ENCODE data around the gene GAS5.
"Not testable (repeated sequence)": the region's sequence is repeated elsewhere in the genome, so short reads cannot be mapped to it uniquely, and the experiment has no call there.

GAS5 gene

GRCh38 chr1:173868266-173869020 lies 654 bp upstream of the GAS5 start, which contains the start of gene ZBTB37:
TSS of gene ZBTB37 (plus strand) at chr1:173868380. CDS start at chr1:173870226, 1,846 bp downstream.
- peak; percentile 47 for DNase-seq

DNA sequence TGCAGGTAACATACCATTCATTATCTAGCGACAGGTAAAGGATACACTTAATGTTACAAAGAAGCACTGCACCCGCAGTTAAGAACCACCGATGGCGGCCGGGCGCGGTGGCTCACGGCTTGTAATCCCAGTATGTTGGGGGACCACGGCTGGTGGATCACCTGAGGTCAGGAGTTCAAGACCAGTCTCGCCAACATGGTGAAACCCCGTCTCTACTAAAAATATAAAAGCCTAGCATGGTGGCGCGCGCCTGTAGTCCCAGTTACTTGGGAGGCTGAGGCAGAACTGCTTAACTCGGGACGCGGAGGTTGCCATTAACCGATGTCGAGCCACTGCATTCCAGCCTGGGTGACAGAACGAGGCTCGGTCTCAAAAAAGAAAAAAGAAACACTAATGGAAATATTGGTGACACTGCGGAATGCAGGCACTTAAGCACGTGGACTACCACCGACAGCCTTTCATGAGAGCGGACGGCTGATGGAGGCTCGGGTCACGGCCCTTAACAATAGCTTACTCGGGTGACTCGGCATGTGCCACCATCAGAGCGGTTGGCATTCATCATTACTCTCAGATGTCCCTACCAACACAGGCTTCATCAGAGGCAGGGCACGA lies 542 bp downstream of the GAS5 start:
- no peak for DNase-seq

GRCh38 chr1:173866413-173867115 lies 1.2 kb downstream of the GAS5 start:
- no peak for DNase-seq

- no peak for DNase-seq
These were observed 2.2 kb downstream of the GAS5 start for GRCh38 chr1:173865468-173866164.

DNA sequence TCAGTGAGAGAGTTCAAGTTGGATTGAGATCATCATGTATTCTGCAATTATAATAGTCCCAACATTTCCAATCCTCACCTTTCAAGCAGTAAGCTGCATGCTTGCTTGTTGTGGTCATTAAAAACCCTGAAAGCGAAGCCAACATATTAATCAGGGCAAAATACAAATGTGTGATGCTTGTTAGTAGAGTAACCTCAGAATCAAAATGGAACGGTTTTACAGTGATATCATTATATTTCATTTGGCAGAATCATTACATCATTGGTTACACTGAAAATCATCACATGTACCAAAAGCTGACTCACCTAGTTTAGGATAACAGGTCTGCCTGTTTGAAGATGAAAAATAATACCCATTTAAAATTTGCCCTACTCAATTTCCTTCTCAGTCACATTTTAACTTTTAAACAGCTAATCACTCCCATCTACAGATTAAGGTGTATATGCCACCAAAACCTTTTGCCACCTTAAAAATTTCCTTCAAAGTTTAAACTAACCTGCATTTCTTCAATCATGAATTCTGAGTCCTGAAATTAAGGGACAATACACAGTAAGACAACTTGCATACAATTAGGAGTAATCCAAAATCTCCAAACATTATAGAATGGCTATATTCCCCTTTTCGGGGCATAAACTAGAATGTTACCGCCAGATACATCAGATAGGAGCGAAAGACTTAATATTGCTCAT lies 3.5 kb downstream of the GAS5 start:
- no peak for DNase-seq

DNA sequence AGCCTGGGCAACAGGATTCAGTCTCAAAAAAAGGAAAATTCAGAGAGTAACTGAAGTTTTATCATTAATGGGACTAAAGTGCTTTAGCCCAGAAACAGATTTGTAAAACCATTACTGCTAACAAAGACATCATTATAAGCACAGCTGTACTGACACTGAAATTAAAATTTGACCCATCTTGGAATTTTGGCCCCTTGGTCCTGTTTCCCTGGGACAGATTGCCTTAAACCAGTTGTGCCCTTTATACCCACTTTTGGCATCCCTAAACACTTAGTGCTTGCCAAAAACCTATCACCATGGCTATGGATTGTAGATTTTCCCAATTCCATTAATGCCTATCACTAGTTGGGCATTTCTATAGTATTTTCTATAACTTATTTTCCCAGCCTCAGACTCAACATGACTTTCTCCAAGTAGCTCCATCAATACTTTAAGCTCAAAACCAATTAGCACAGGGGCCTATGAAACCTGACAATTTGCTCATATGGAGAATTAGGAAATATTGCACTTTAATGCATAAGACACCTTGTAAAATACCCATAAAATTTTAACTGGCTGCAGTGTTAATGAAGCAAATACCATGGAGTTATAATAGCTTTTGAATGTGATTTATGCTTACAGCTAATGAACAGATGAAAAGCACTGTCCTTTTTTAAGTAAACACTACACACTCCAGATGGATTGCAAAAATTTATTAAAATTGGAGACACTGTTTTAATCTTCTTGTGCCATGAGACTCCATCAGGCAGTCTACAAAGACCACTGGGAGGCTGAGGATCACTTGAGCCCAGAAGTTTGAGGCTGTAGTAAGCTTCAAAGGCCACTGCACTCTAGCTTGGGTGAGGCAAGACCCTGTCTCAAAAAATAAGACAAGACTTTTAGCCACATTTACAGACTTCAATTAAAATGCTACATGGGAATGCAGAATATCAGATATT lies 4.3 kb downstream of the GAS5 start:
- no peak for DNase-seq

DNA sequence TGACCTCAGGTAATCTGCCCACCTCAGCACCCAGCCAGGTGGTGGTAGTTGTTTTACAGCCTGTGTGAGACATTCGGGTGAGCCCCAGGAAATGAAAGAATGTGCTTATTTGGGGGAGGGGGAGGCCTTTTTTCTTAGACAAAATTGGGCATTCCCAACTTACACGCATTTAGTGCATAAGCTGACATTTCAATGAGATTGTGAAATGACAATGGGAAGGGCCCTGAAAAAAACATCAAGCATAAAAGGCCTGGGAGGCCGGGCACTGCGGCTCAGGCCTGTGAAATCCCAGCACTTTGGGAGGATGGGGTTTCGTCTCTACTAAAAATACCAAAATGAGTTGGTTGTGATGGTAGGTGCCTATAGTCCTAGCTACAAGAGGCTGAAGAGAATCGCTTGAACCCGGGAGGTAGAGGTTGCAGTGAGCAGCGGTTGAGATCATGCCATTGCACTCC lies 5.0 kb downstream of the GAS5 start:
- no peak for DNase-seq

DNA sequence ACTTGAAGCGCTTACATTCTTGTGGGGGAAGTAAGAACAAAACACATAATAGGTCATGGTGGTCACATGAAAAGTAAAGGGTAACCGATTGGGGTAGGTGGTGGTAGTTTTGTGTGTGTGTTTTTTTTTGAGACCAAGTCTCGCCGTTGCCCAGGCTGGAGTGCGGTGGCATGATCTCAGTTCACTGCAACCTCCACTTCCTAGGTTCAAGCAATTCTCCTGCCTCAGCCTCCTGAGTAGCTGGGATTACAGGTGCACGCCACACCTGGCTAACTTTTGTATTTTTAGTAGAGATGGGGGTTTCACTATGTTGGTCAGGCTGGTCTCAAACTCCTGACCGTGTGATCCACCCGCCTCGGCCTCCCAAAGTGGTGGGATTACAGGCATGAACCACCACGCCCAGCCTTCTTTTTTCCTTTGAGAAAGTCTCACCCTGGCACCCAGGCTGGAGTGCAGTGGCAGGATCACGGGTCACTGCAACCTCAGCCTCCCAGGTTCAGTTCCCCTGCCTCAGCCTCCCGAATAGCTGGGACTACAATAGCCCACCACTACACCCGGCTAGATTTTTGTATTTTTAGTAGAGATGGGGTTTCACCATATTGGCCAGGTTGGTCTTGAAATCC lies 5.5 kb downstream of the GAS5 start:
- DNase-seq: not testable (repeated sequence)

DNA sequence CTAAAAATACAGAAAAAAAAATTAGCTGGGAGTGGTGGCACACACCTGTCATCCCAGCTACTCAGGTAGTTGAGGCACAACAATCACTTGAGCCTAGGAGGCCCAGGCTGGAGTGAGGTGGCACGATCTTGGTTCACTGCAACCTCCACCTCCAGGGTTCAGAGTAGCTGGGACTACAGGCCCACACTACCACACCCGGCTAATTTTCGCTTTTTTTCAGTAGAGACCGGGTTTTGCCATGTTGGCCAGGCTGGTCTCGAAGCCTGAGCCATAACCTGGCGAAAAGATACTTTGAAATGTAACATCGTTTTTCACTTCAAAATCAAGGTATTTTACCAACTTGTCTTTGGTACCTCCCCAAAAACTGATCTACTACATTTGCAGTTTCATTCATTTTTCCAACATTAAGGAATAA lies 6.1 kb downstream of the GAS5 start:
- no peak for DNase-seq

DNA sequence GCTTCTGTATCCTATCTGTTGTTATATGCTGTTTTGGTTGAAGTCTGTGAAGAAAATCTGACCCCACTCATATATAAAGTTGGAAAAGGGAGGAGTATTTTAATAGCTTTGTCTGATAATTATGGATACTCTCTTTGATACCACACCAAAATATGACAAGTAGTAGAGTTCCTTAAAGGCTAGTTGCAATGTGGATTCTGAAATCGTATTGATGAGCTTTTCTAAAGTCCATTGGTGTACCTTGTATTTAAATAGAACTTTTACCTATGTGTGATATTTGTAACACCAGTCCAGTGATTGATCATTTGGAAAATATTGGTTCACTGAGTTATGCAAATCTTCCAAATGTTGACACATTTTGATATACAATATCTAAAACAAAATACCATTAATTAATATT lies 7.7 kb downstream of the GAS5 start:
- DNase-seq: no peak

DNA sequence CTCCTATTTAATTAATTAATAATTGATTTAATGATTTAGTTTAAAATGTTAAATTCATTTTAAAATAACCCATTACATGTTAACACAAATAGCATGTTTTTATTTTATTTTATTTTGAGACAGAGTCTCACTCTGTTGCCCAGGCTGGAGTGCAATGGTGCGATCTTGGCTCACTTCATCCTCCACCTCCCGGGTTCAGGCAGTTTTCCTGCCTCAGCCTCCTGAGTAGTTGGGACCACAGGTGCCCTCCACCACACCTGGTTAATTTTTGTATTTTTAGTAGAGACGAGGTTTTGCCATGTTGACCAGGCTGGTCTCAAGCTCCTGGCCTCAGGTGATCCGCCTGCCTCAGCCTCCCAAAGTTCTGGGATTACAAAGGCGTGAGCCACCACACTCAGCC lies 8.2 kb downstream of the GAS5 start:
- DNase-seq: not testable (repeated sequence)

DNA sequence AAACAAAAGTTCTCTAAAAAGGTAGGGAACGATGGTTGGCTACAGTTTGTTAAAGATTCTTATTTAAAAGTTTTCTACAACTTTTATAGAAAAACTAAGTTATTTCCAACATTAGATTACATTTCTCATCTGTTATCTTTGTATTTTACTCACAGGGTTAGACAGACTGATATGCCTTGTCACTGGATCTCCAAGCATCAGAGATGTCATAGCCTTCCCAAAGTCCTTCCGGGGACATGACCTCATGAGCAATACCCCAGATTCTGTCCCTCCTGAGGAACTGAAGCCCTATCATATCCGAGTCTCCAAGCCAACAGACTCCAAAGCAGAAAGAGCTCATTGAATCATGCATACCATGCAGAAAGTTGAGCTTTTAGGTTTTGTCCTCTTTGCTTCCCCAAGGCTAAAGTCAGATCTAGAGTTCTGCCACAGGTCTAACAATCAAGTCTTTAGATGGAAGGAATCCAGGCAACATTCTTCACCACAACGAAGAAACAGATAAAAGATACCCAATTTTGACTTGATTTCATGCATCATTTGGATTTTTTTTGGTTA lies 10.3 kb downstream of the GAS5 start:
- DNase-seq: no peak

DNA sequence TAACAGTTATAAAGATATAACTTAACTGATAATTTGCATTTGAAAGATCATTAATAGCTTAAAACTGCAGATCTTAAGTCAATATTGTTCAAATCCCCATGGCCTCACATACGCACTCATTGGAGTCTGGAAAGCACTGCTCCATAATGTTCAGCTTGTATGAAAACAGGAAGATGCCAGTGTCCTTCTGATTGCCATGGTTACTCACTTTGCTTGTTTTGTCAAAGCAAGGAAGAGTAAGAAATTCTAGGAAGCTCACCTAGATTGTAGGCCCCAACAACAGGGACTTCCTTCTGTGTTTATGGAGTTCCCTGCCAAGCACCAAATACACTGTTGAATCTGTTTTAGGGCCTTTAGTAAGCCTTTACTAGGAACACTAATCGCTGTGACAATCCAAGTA lies 10.9 kb downstream of the GAS5 start:
- DNase-seq: no peak

DNA sequence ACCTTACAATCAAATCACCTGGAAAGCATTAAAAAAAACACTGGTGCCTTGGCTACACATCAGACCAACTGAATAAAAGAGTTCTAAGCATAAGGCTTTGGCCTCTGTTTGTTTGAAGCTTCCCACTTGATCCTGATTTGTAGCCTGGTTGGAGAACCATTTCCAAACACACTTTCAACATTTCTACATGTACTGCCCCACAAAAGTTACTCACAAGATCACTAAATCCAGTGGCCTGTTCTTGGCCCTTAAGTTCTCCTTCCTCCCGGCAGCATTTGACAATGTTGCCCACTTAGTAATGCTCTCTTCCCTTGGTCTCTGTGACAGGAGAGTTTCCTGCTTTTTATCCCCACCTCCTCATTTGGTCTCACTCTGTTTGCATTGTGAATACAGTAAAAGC lies 11.8 kb downstream of the GAS5 start:
- DNase-seq: no peak

GRCh38 chr1:173853074-173853473 lies 14.7 kb downstream of the GAS5 start:
- no peak for DNase-seq

- DNase-seq: no peak
These were observed 15.7 kb downstream of the GAS5 start for GRCh38 chr1:173852105-173852504.

DNA sequence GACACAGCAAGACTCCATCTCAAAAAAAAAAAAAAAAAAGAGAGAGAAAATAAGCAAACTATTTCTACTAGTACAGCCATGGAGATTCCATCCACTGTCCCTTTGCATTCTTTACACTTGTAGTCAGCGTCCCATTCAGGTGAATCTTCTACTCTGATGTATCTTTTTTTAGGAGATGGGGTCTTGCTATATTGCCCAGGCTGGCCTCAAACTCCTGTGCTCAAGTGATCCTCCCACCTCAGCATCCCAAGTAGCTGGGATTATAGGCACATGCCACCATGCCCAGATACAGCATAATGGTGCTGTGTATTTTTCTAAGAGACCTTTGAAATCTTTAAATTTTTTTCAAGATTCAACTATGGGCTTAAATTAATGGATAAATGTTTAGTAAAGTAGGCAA lies 35.0 kb downstream of the GAS5 start:
- DNase-seq: no peak

DNA sequence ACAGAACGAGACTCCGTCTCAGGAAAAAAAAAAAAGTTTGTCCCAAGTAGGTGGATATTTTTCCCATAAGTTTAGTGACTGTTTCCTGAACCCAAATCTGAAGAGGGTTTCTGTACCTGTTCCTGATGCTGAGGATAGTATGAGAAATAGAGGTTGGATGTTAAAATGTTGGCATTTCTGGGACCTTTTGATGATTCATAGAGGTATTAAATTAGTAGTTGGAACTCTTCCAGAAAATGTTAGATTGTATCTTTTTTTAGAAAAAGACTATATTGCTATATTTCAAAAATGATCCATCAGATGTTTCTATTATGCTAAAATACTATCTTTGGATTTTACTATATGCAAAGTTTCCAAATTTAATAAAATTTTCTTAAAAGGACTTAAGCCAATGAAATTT lies 40.2 kb downstream of the GAS5 start:
- DNase-seq: no peak

DNA sequence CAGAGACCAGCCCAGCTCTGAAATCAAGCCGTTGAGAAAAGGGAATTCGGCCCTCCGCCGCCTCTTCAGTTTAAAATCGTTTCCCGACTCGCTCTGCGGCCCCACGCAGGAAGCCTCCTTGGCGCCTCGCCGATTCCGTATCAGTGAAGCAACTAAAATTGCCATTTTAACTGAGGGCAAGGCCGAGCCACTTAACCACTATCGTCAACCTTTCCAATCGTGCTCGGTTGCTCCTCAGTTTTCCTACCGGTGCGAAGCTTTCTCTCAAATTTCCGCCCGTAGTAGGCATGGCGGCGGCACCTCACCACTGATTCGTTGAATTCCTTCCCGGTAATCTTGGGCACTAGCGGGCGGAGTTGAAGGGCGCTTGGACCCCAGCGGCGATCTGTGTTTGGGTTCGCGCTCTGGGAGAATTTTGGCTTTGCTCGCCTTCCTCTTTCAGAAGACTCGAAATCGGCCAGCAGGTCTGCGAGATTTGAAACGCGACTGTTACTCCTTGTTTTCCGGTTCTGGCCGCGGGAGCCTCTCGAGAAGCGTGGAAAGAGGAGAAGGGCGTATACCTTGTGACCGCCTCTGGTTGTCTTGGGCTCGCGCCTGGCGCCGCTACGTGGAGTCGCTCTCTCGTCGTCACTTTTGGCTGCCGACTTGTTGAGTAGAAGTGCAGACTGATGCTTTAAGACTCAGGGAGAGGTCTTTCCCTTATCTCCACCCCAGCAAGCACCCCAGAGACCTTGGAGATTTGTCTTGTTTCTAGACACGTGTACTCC lies 43.3 kb downstream of the GAS5 start, which contains the start of the genes CENPL and DARS2:
Gene CENPL (minus strand): TSS at position 569 of the 767 bp plus-strand sequence. CDS start 13,584 bp downstream, outside the sequence.
Gene DARS2 (plus strand): TSS at position 359 of the 767 bp plus-strand sequence. CDS start 557 bp downstream, outside the sequence.
- peak; percentile 99 for DNase-seq
